NCI-H69 (cell line): ENCODE results near the gene METRNL.
"Not testable (repeated sequence)": the region's sequence is repeated elsewhere in the genome, so short reads cannot be mapped to it uniquely, and the experiment has no call there.

Source experiments
- DNase-seq: peaks from one replicate; lab custom pipeline; 2025; lab: John Stamatoyannopoulos, UW

Gene METRNL

GRCh38 chr17:83079352-83079747 is at the start of gene METRNL:
METRNL (plus strand) TSS chr17:83079609; CDS start chr17:83079816, 207 bp downstream.
- peak; percentile 64 for DNase-seq

- no peak for DNase-seq
Observed at GRCh38 chr17:83030432-83030831, 49.0 kb upstream of the METRNL start.

GRCh38 chr17:83031321-83031945 is 48.0 kb upstream of the METRNL start:
- DNase-seq, result no peak

GRCh38 chr17:83031946-83032451 is 47.4 kb upstream of the METRNL start:
- not testable (repeated sequence) for DNase-seq

- no peak for DNase-seq
Observed at GRCh38 chr17:83032781-83033180, 46.6 kb upstream of the METRNL start.

- DNase-seq, result no peak
Observed at GRCh38 chr17:83034525-83034924, 44.9 kb upstream of the METRNL start.

GRCh38 chr17:83035722-83036121 is 43.7 kb upstream of the METRNL start:
- no peak for DNase-seq

GRCh38 chr17:83036193-83036592 is 43.2 kb upstream of the METRNL start:
- DNase-seq, result no peak

- no peak for DNase-seq
Observed at GRCh38 chr17:83036666-83037065, 42.7 kb upstream of the METRNL start.

- DNase-seq, result no peak
Observed at GRCh38 chr17:83037084-83037873, 42.1 kb upstream of the METRNL start.

GRCh38 chr17:83037874-83038165 is 41.6 kb upstream of the METRNL start:
- DNase-seq, result no peak

GRCh38 chr17:83038983-83039382 is 40.4 kb upstream of the METRNL start:
- DNase-seq, result not testable (repeated sequence)

GRCh38 chr17:83041305-83041704 is 38.1 kb upstream of the METRNL start:
- DNase-seq, result no peak

- DNase-seq, result no peak
Observed at GRCh38 chr17:83042522-83043158, 36.8 kb upstream of the METRNL start.

GRCh38 chr17:83044479-83044878 is 34.9 kb upstream of the METRNL start:
- not testable (repeated sequence) for DNase-seq

- no peak for DNase-seq
Observed at GRCh38 chr17:83046448-83047181, 32.8 kb upstream of the METRNL start.

- no peak for DNase-seq
Observed at GRCh38 chr17:83047182-83047478, 32.3 kb upstream of the METRNL start.

GRCh38 chr17:83047818-83048475 is 31.5 kb upstream of the METRNL start:
- DNase-seq, result not testable (repeated sequence)

- no peak for DNase-seq
Observed at GRCh38 chr17:83050651-83051395, 28.6 kb upstream of the METRNL start.

- peak; percentile 92 for DNase-seq
Observed at GRCh38 chr17:83051396-83052240, 27.8 kb upstream of the METRNL start.
